ENCODE data around the gene NPPB.

- TF ChIP-seq CTCF (conservative IDR thresholded peaks at IDR 0.05) (no peak), ZFX (IDR thresholded peaks at IDR 0.05) (no peak)
Measured at GRCh38 chr1:11898086-11898785, 39.5 kb upstream of the NPPB start.
